ENCODE data around the gene OR51L1.
"Not testable (repeated sequence)": the region's sequence is repeated elsewhere in the genome, so short reads cannot be mapped to it uniquely, and the experiment has no call there.

The OR51L1 gene
- 0 to 0.12 (median 0) reads per million in 18 experiments for total RNA-seq

- DNase-seq: no peak
Measured at GRCh38 chr11:4994551-4994950, at the start of gene OR51L1. Gene OR51L1 (plus strand): TSS chr11:4994851. CDS start chr11:4998983, 4,132 bp downstream.

GRCh38 chr11:4947505-4947904 is 47.1 kb upstream of the OR51L1 start, which contains the start of gene OR51A4:
Gene OR51A4 (minus strand): TSS chr11:4947605. CDS start chr11:4947100, 505 bp downstream.
- no peak for DNase-seq

GRCh38 chr11:4955613-4956012 is 39.0 kb upstream of the OR51L1 start, which contains the start of gene OR51A2:
Gene OR51A2 (minus strand): TSS chr11:4955713. CDS start chr11:4955713, 0 bp downstream.
- not testable (repeated sequence) for DNase-seq

GRCh38 chr11:4957396-4957795 is 37.3 kb upstream of the OR51L1 start:
- no peak for DNase-seq

GRCh38 chr11:4960877-4961276 is 33.8 kb upstream of the OR51L1 start:
- DNase-seq: no peak

GRCh38 chr11:4962816-4963215 is 31.8 kb upstream of the OR51L1 start:
- DNase-seq: no peak

GRCh38 chr11:4975436-4975835 is 19.2 kb upstream of the OR51L1 start:
- DNase-seq: no peak

GRCh38 chr11:4979036-4979435 is 15.6 kb upstream of the OR51L1 start:
- no peak for DNase-seq

GRCh38 chr11:4982678-4983077 is 12.0 kb upstream of the OR51L1 start:
- no peak for DNase-seq

- DNase-seq: no peak
Measured at GRCh38 chr11:4983841-4984240, 10.8 kb upstream of the OR51L1 start.

GRCh38 chr11:4991060-4991459 is 3.6 kb upstream of the OR51L1 start:
- DNase-seq: no peak

GRCh38 chr11:5004424-5005274 is 10.0 kb downstream of the OR51L1 start:
- DNase-seq: peak; percentile 36 to 49

GRCh38 chr11:5007561-5007960 is 12.9 kb downstream of the OR51L1 start:
- DNase-seq: no peak

GRCh38 chr11:5011254-5011653 is 16.6 kb downstream of the OR51L1 start:
- DNase-seq: no peak

GRCh38 chr11:5013012-5013411 is 18.4 kb downstream of the OR51L1 start:
- DNase-seq: no peak

- DNase-seq: no peak
Measured at GRCh38 chr11:5021996-5022395, 27.3 kb downstream of the OR51L1 start.

GRCh38 chr11:5036669-5037068 is 42.0 kb downstream of the OR51L1 start:
- no peak for DNase-seq

GRCh38 chr11:5037926-5038325 is 43.3 kb downstream of the OR51L1 start:
- no peak for DNase-seq

- DNase-seq: no peak
Measured at GRCh38 chr11:5038341-5038740, 43.7 kb downstream of the OR51L1 start.

- no peak for DNase-seq
Measured at GRCh38 chr11:5040876-5041275, 46.2 kb downstream of the OR51L1 start.

- DNase-seq: no peak
Measured at GRCh38 chr11:5042091-5042490, 47.4 kb downstream of the OR51L1 start.

GRCh38 chr11:5043380-5043779 is 48.7 kb downstream of the OR51L1 start:
- DNase-seq: no peak

GRCh38 chr11:5046226-5046625 is 51.6 kb downstream of the OR51L1 start, which contains the start of gene OR52J3:
Gene OR52J3 (plus strand): TSS chr11:5046526. CDS start chr11:5046526, 0 bp downstream.
- DNase-seq: no peak

- DNase-seq: no peak
Measured at GRCh38 chr11:5046754-5047330, 52.2 kb downstream of the OR51L1 start.

Data from inflammatory macrophage (primary cell).